Neural cell (in vitro differentiated cells): ENCODE results near the gene ADCY7. TPM values are rescaled to one million over a fixed set of nuclear protein-coding genes. Genes with fewer than 3 reads are reported as not detected.

Source experiments
- H2AFZ ChIP-seq: fragments of 200-600, 300-800 bp; sonication (generic), shearing (Covaris generic); 2 replicates; pipeline ENCODE4 v1.6.0; 2014; ENCODE audit warnings: low read depth, mild to moderate bottlenecking, antibody characterized with exemption, low read length, moderate library complexity
- H3F3A ChIP-seq: fragments of 200-600 bp; shearing (Covaris generic); 2 replicates; pipeline ENCODE4 v1.6.1; 2016; ENCODE audit warnings: mild to moderate bottlenecking, moderate library complexity, mixed read lengths, antibody characterized with exemption, low read length; ENCODE audit not compliant: insufficient read depth, poor library complexity, severe bottlenecking
- H3K27ac ChIP-seq: fragments of 200-600, 300-800 bp; sonication (generic), shearing (Covaris generic); 2 replicates; pipeline ENCODE4 v1.5.1; 2014; ENCODE audit warnings: mild to moderate bottlenecking, low read length, moderate library complexity
- H3K27me3 ChIP-seq: fragments of 300-800, 200-600 bp; sonication (generic), shearing (Covaris generic); 2 replicates; pipeline ENCODE4 v1.6.0; 2014; ENCODE audit warnings: mild to moderate bottlenecking, low read depth, low read length, moderate library complexity; ENCODE audit not compliant: insufficient read depth
- H3K36me3 ChIP-seq: fragments of 300-800, 200-600 bp; sonication (generic), shearing (Covaris generic); 2 replicates; pipeline ENCODE4 v1.5.1; 2014; ENCODE audit warnings: mild to moderate bottlenecking, antibody characterized with exemption, low read length, moderate library complexity; ENCODE audit not compliant: insufficient read depth
- H3K4me2 ChIP-seq: fragments of 300-800, 200-600 bp; sonication (generic), shearing (Covaris generic); 2 replicates; pipeline ENCODE4 v1.6.0; 2014; ENCODE audit warnings: mild to moderate bottlenecking, low read length
- H3K4me3 ChIP-seq: fragments of 300-800, 200-600 bp; sonication (generic), shearing (Covaris generic); 2 replicates; pipeline ENCODE4 v1.5.1; 2014; ENCODE audit warnings: mild to moderate bottlenecking, low read length, moderate library complexity
- H3K79me2 ChIP-seq: fragments of 200-600 bp; shearing (Covaris generic); replicated peaks from 2 replicates; pipeline ENCODE4 v1.6.0; 2014; ENCODE audit warnings: mild to moderate bottlenecking, low read length, moderate library complexity; ENCODE audit not compliant: insufficient read depth
- H3K9ac ChIP-seq: fragments of 300-800, 200-600 bp; sonication (generic), shearing (Covaris generic); 2 replicates; pipeline ENCODE4 v1.6.1; 2016; ENCODE audit warnings: mild to moderate bottlenecking, low read length, mixed read lengths
- H3K9me2 ChIP-seq: fragments of 200-600 bp; shearing (Covaris generic); 2 replicates; pipeline ENCODE4 v1.6.1; 2016; ENCODE audit warnings: mild to moderate bottlenecking, low read length, mixed read lengths; ENCODE audit not compliant: insufficient read depth
- H3K9me3 ChIP-seq: fragments of 200-600, 300-800 bp; sonication (generic), shearing (Covaris generic); 2 replicates; pipeline ENCODE4 v1.6.1; 2016; ENCODE audit warnings: mild to moderate bottlenecking, mixed run types, low read length, moderate library complexity, mixed read lengths
- H4K20me1 ChIP-seq: fragments of 200-600 bp; shearing (Covaris generic); 2 replicates; pipeline ENCODE4 v1.6.1; 2016; ENCODE audit warnings: mild to moderate bottlenecking, mixed run types; ENCODE audit not compliant: insufficient read depth
- CTCF ChIP-seq: fragments of 450-650 bp; IDR thresholded peaks from 2 replicates; pipeline ENCODE4 v1.5.1; 2014; ENCODE audit warnings: antibody characterized with exemption, mild to moderate bottlenecking, moderate library complexity; ENCODE audit not compliant: poor library complexity, severe bottlenecking
- EP300 ChIP-seq: fragments of 450-650 bp; conservative IDR thresholded peaks from 2 replicates; pipeline ENCODE4 v1.6.1; 2014; ENCODE audit warnings: antibody characterized with exemption, mild to moderate bottlenecking, moderate library complexity; ENCODE audit not compliant: poor library complexity, severe bottlenecking
- EZH2 ChIP-seq: fragments of 200-600, 300-800 bp; shearing (Covaris generic), sonication (generic); IDR thresholded peaks from 2 replicates; pipeline ENCODE4 v1.6.1; 2014; ENCODE audit warnings: antibody characterized with exemption, low read length, borderline replicate concordance, mild to moderate bottlenecking; ENCODE audit not compliant: insufficient read depth, poor library complexity, severe bottlenecking
- MXI1 ChIP-seq: fragments of 450-650 bp; conservative IDR thresholded peaks from 2 replicates; pipeline ENCODE4 v1.6.1; 2014; ENCODE audit warnings: antibody characterized with exemption, mild to moderate bottlenecking; ENCODE audit not compliant: poor library complexity, severe bottlenecking
- POLR2AphosphoS5 ChIP-seq: IDR thresholded peaks from 2 replicates; pipeline ENCODE4 v1.6.1; 2012
- RAD21 ChIP-seq: fragments of 450-650 bp; conservative IDR thresholded peaks from 2 replicates; pipeline ENCODE4 v1.6.1; 2014; ENCODE audit warnings: antibody characterized with exemption, mild to moderate bottlenecking, moderate library complexity
- SMC3 ChIP-seq: fragments of 450-650 bp; conservative IDR thresholded peaks from 2 replicates; pipeline ENCODE4 v1.6.1; 2014; ENCODE audit warnings: antibody characterized with exemption, mild to moderate bottlenecking, moderate library complexity; ENCODE audit not compliant: poor library complexity
- TAF1 ChIP-seq: IDR thresholded peaks from 2 replicates; pipeline ENCODE4 v1.6.1; 2012; ENCODE audit warnings: low read depth
- polyA plus RNA-seq: library from polyadenylated mRNA; depleted of rRNA; stranded (reverse); fragments of >200 nt; gene quantifications from 2 replicates; pipeline ENCODE4 v1.2.3, GENCODE V29; 2014
- TF ChIP-seq, protein P1 (sequence below): IDR thresholded peaks from 2 replicates; pipeline ENCODE4 v1.6.1; 2012; ENCODE audit warnings: borderline replicate concordance

Gene ADCY7
- polyA plus RNA-seq, 1 donor from 2014 or later: 2.0 TPM

GRCh38 chr16:50297301-50298074 lies 31.1 kb downstream of the ADCY7 start:
- Histone ChIP-seq H3K27me3 (no peaks in the 10 kb centered on the region), H3K27ac (no peak overlapping the region), H3K36me3 (no peaks in the 10 kb centered on the region), H2AFZ (no peak overlapping the region), H3K4me3 (no peak overlapping the region), H3F3A (no peaks in the 10 kb centered on the region), H3K9ac (no peak overlapping the region), H3K79me2 (no peaks in the 10 kb centered on the region), H3K9me2 (no peaks in the 10 kb centered on the region), H4K20me1 (no peaks in the 10 kb centered on the region), H3K9me3 (no peaks in the 10 kb centered on the region), H3K4me2 (no peak overlapping the region)
- TF ChIP-seq SMC3 (no peak), POLR2AphosphoS5 (no peak), EP300 (no peak), TAF1 (no peak), RAD21 (no peak), CTCF (no peak), EZH2 (no peak), MXI1 (no peak)
- TF ChIP-seq, protein P1, sequence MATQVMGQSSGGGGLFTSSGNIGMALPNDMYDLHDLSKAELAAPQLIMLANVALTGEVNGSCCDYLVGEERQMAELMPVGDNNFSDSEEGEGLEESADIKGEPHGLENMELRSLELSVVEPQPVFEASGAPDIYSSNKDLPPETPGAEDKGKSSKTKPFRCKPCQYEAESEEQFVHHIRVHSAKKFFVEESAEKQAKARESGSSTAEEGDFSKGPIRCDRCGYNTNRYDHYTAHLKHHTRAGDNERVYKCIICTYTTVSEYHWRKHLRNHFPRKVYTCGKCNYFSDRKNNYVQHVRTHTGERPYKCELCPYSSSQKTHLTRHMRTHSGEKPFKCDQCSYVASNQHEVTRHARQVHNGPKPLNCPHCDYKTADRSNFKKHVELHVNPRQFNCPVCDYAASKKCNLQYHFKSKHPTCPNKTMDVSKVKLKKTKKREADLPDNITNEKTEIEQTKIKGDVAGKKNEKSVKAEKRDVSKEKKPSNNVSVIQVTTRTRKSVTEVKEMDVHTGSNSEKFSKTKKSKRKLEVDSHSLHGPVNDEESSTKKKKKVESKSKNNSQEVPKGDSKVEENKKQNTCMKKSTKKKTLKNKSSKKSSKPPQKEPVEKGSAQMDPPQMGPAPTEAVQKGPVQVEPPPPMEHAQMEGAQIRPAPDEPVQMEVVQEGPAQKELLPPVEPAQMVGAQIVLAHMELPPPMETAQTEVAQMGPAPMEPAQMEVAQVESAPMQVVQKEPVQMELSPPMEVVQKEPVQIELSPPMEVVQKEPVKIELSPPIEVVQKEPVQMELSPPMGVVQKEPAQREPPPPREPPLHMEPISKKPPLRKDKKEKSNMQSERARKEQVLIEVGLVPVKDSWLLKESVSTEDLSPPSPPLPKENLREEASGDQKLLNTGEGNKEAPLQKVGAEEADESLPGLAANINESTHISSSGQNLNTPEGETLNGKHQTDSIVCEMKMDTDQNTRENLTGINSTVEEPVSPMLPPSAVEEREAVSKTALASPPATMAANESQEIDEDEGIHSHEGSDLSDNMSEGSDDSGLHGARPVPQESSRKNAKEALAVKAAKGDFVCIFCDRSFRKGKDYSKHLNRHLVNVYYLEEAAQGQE: no peak

GRCh38 chr16:50298075-50298460 lies 31.7 kb downstream of the ADCY7 start:
- no peaks in the 10 kb centered on the region for H3K36me3 ChIP-seq
- no peaks in the 10 kb centered on the region for H4K20me1 ChIP-seq
- TF ChIP-seq TAF1 (no peak), SMC3 (no peak), EZH2 (no peak)
- TF ChIP-seq, protein P1: no peak
- no peak overlapping the region for H3K4me3 ChIP-seq
- no peak overlapping the region for H2AFZ ChIP-seq
- no peaks in the 10 kb centered on the region for H3K79me2 ChIP-seq
- no peaks in the 10 kb centered on the region for H3K9me2 ChIP-seq
- no peak overlapping the region for H3K9ac ChIP-seq
- no peak overlapping the region for H3K4me2 ChIP-seq
- H3K27ac ChIP-seq: no peak overlapping the region
- no peaks in the 10 kb centered on the region for H3K27me3 ChIP-seq
- no peaks in the 10 kb centered on the region for H3K9me3 ChIP-seq
- H3F3A ChIP-seq: no peaks in the 10 kb centered on the region
